Measurements from ENCODE around the gene RALGPS1.

DNA sequence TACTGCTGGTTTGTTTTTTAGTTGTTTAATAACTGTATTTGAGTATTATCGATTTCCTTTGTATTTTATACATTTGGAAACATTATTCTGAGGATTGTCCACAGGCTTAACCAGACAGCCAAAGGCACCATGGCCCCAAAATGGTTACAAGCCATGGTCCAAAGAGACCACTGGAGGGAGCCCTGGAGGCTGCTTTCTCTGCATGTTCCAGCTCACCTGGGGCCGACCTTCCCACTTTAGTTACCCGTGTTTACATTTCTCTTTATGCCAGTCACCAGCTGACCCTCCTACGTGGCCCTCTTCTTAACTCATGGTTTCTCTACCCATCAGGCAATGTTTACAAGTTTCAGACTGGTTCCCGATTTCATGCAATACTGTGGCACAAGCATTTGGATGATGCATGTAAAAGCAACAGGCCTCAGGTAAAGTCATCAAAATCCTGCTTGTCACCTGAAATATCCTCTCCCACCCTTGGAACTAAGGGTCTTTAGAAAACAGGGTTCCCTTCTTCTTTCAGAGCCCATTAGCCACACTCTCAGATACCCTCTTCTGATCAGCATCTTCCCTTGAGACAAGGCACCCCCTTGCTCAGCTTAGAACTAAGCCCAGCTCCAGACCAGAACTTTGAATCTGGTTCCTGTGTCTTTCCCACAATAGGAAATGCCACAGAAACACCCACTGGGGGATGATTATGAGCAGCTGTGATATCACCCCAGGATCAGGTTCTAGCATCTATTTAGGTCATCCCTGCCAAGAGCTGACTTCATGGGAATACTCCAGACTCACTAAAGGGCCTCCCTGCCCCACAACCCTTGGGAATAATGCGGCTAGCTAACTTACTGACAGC is 300.1 kb downstream of the RALGPS1 start:
- TF ChIP-seq, protein P1, sequence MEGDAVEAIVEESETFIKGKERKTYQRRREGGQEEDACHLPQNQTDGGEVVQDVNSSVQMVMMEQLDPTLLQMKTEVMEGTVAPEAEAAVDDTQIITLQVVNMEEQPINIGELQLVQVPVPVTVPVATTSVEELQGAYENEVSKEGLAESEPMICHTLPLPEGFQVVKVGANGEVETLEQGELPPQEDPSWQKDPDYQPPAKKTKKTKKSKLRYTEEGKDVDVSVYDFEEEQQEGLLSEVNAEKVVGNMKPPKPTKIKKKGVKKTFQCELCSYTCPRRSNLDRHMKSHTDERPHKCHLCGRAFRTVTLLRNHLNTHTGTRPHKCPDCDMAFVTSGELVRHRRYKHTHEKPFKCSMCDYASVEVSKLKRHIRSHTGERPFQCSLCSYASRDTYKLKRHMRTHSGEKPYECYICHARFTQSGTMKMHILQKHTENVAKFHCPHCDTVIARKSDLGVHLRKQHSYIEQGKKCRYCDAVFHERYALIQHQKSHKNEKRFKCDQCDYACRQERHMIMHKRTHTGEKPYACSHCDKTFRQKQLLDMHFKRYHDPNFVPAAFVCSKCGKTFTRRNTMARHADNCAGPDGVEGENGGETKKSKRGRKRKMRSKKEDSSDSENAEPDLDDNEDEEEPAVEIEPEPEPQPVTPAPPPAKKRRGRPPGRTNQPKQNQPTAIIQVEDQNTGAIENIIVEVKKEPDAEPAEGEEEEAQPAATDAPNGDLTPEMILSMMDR (IDR thresholded peaks at IDR 0.05): peak; percentile 48 to 66 (median 64)
- TF ChIP-seq POLR2A (IDR thresholded peaks at IDR 0.05): no peak

All from tibial nerve (tissue), 3 donors.